HepG2 (cell line): ENCODE results near the gene NEMP2. TPM values are rescaled to one million over a fixed set of nuclear protein-coding genes. Genes with fewer than 3 reads are reported as not detected.

Experiments used
- CEBPG ChIP-seq: IDR thresholded peaks from 2 replicates; pipeline ENCODE4 v1.6.1; 2016
- CENPX ChIP-seq: sonication (generic); formaldehyde crosslinking; IDR thresholded peaks from 2 replicates; pipeline ENCODE4 v1.9.0; 2021; ENCODE audit warnings: mild to moderate bottlenecking, missing genetic modification reagents, moderate library complexity
- FOXJ3 ChIP-seq: sonication (generic); formaldehyde crosslinking; IDR thresholded peaks from 2 replicates; pipeline ENCODE4 v1.4.0; 2020; ENCODE audit warnings: missing genetic modification reagents, mild to moderate bottlenecking, borderline replicate concordance
- HIVEP1 ChIP-seq: sonication (generic); formaldehyde crosslinking; IDR thresholded peaks from 2 replicates; pipeline ENCODE4 v1.4.0; 2020; ENCODE audit warnings: mild to moderate bottlenecking, missing genetic modification reagents
- NR2F6 ChIP-seq, 2 experiments: IDR thresholded peaks; 2 replicates each; pipeline ENCODE4 v1.6.1; 2016; ENCODE audit warnings: antibody characterized with exemption in 1 of 2, mild to moderate bottlenecking in 1 of 2
- POGK ChIP-seq: sonication (generic); formaldehyde crosslinking; conservative IDR thresholded peaks from 2 replicates; pipeline ENCODE4 v1.8.0; 2022; ENCODE audit warnings: mild to moderate bottlenecking, moderate library complexity, missing genetic modification reagents
- PTBP1 ChIP-seq: fragments of 200-400 bp; formaldehyde crosslinking; IDR thresholded peaks from 2 replicates; pipeline ENCODE4 v1.6.1; 2018; ENCODE audit warnings: low read length, low read depth; ENCODE audit not compliant: poor library complexity, severe bottlenecking
- RXRB ChIP-seq: IDR thresholded peaks from 2 replicates; pipeline ENCODE4 v1.6.1; 2016; ENCODE audit warnings: borderline replicate concordance, missing genetic modification reagents, missing compliant biosample characterization
- SNAI1 ChIP-seq: sonication (generic); formaldehyde crosslinking; IDR thresholded peaks from 2 replicates; pipeline ENCODE4 v1.5.0; 2020; ENCODE audit warnings: mild to moderate bottlenecking, missing genetic modification reagents, borderline replicate concordance
- SOX5 ChIP-seq: IDR thresholded peaks from 2 replicates; pipeline ENCODE4 v1.6.1; 2016; ENCODE audit warnings: borderline replicate concordance
- SP140L ChIP-seq: sonication (generic); formaldehyde crosslinking; IDR thresholded peaks from 2 replicates; pipeline ENCODE4 v1.4.0; 2020; ENCODE audit warnings: missing genetic modification reagents, borderline replicate concordance
- TEAD3 ChIP-seq: optimal IDR thresholded peaks from 2 replicates; pipeline ENCODE3; 2016; ENCODE audit warnings: borderline replicate concordance
- ZFY ChIP-seq: sonication (generic); formaldehyde crosslinking; IDR thresholded peaks from 2 replicates; pipeline ENCODE4 v1.4.0; 2020; ENCODE audit warnings: missing genetic modification reagents
- ZNF12 ChIP-seq: sonication (generic); formaldehyde crosslinking; IDR thresholded peaks from 2 replicates; pipeline ENCODE4 v1.5.0; 2020; ENCODE audit warnings: missing genetic modification reagents
- ZNF160 ChIP-seq: sonication (generic); formaldehyde crosslinking; IDR thresholded peaks from 2 replicates; pipeline ENCODE4 v1.8.0; 2022; ENCODE audit warnings: mild to moderate bottlenecking, inconsistent platforms, missing genetic modification reagents
- ZNF207 ChIP-seq: fragments of 450-650 bp; IDR thresholded peaks from 2 replicates; pipeline ENCODE4 v1.6.1; 2016; ENCODE audit warnings: antibody characterized with exemption, borderline replicate concordance
- ZNF512 ChIP-seq: sonication (generic); formaldehyde crosslinking; IDR thresholded peaks from 2 replicates; pipeline ENCODE4 v1.4.0; 2020; ENCODE audit warnings: mild to moderate bottlenecking, missing genetic modification reagents
- ZNF746 ChIP-seq: sonication (generic); formaldehyde crosslinking; IDR thresholded peaks from 2 replicates; pipeline ENCODE4 v1.8.0; 2022; ENCODE audit warnings: mild to moderate bottlenecking, missing genetic modification reagents
- ZSCAN12 ChIP-seq: sonication (generic); formaldehyde crosslinking; IDR thresholded peaks from 2 replicates; pipeline ENCODE4 v1.9.0; 2021; ENCODE audit warnings: mild to moderate bottlenecking, missing genetic modification reagents
- ZSCAN21 ChIP-seq: sonication (generic); formaldehyde crosslinking; IDR thresholded peaks from 2 replicates; pipeline ENCODE4 v1.8.0; 2022; ENCODE audit warnings: mild to moderate bottlenecking, missing genetic modification reagents, moderate library complexity, borderline replicate concordance
- polyA plus RNA-seq, 8 experiments: library from polyadenylated mRNA; depleted of rRNA in 3 of 8; stranded (reverse) in 7 of 8; unstranded in 1 of 8; fragments of >200 nt; fragmentation: Illumina TruSeq in 4 of 8; extraction: Trizol in 4 of 8; gene quantifications; 2 replicates each; pipeline versions ENCODE4 v1.2.1 to v1.2.3, GENCODE V29; 2011 to 2016; ENCODE audit warnings: low read depth in 4 of 8, missing spikeins in 1 of 8, mixed read lengths in 1 of 8; ENCODE audit not compliant: insufficient read depth in 1 of 8
- total RNA-seq, 5 experiments: library from RNA; depleted of rRNA; stranded (reverse); fragments of >200 nt; fragmentation: Illumina TruSeq; extraction: Trizol; gene quantifications; 2 replicates each; pipeline ENCODE4 v1.2.3, GENCODE V29; 2016; ENCODE audit warnings: low read depth in 1 of 5
- TF ChIP-seq, protein P1 (sequence below): IDR thresholded peaks from 2 replicates; pipeline ENCODE4 v1.6.1; 2016; ENCODE audit warnings: control low read depth
- TF ChIP-seq, protein P2 (sequence below): sonication (generic); formaldehyde crosslinking; conservative IDR thresholded peaks from 2 replicates; pipeline ENCODE4 v1.4.0; 2020; ENCODE audit warnings: missing genetic modification reagents
- TF ChIP-seq, protein P3 (sequence below): IDR thresholded peaks from 2 replicates; pipeline ENCODE4 v1.6.1; 2016; ENCODE audit warnings: mild to moderate bottlenecking

Gene NEMP2
- total and polyA plus RNA-seq, 2 of the 13 experiments (the other 11 are each of a cell fraction or from before 2014, with no cell fraction given): 2.4 to 9.8 TPM

- TF ChIP-seq ZNF512 (CRISPR knock-in tag) (no peak), SP140L (CRISPR knock-in tag) (0 out of 2 replicates have a peak, but pooled peaks have one; percentile 44), SOX5 (peak; percentile 20; the same call in 1 of the 2 replicates), HIVEP1 (no peak), CENPX (CRISPR knock-in tag) (no peak), TEAD3 (peak; percentile 56), ZSCAN21 (CRISPR knock-in tag) (no peak), ZFY (CRISPR knock-in tag) (no peak), ZNF207 (no peak), FOXJ3 (0 out of 2 replicates have a peak, but pooled peaks have one; percentile 31), SNAI1 (CRISPR knock-in tag) (no peak), POGK (CRISPR knock-in tag) (peak; percentile 41; the same call in 1 of the 2 replicates), PTBP1 (no peak), ZSCAN12 (CRISPR knock-in tag) (no peak), ZNF160 (CRISPR knock-in tag) (no peak), ZNF746 (CRISPR knock-in tag) (no peak), RXRB (CRISPR knock-in tag) (0 out of 2 replicates have a peak, but pooled peaks have one; percentile 42), CEBPG (CRISPR knock-in tag) (peak; percentile 96), ZNF12 (CRISPR knock-in tag) (peak; percentile 54; the same call in 1 of the 2 replicates), NR2F6 (IDR thresholded peaks at IDR 0.05) (no peak), NR2F6 (CRISPR knock-in tag; IDR thresholded peaks at IDR 0.05) (no peak)
- TF ChIP-seq, protein P1, sequence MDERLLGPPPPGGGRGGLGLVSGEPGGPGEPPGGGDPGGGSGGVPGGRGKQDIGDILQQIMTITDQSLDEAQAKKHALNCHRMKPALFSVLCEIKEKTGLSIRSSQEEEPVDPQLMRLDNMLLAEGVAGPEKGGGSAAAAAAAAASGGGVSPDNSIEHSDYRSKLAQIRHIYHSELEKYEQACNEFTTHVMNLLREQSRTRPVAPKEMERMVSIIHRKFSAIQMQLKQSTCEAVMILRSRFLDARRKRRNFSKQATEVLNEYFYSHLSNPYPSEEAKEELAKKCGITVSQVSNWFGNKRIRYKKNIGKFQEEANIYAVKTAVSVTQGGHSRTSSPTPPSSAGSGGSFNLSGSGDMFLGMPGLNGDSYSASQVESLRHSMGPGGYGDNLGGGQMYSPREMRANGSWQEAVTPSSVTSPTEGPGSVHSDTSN (CRISPR knock-in tag): no peak
- TF ChIP-seq, protein P2, sequence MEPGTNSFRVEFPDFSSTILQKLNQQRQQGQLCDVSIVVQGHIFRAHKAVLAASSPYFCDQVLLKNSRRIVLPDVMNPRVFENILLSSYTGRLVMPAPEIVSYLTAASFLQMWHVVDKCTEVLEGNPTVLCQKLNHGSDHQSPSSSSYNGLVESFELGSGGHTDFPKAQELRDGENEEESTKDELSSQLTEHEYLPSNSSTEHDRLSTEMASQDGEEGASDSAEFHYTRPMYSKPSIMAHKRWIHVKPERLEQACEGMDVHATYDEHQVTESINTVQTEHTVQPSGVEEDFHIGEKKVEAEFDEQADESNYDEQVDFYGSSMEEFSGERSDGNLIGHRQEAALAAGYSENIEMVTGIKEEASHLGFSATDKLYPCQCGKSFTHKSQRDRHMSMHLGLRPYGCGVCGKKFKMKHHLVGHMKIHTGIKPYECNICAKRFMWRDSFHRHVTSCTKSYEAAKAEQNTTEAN (CRISPR knock-in tag): peak; percentile 95
- TF ChIP-seq, protein P3, sequence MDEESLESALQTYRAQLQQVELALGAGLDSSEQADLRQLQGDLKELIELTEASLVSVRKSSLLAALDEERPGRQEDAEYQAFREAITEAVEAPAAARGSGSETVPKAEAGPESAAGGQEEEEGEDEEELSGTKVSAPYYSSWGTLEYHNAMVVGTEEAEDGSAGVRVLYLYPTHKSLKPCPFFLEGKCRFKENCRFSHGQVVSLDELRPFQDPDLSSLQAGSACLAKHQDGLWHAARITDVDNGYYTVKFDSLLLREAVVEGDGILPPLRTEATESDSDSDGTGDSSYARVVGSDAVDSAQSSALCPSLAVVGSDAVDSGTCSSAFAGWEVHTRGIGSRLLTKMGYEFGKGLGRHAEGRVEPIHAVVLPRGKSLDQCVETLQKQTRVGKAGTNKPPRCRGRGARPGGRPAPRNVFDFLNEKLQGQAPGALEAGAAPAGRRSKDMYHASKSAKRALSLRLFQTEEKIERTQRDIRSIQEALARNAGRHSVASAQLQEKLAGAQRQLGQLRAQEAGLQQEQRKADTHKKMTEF: peak; percentile 36; the same call in 1 of the 2 replicates
These were observed 6.0 kb downstream of the NEMP2 start (continued) for GRCh38 chr2:190528521-190529001.
